GM12891 (cell line): ENCODE results near the gene FIG4.

ENCODE experiments used
- POLR2A ChIP-seq: IDR thresholded peaks from 2 replicates; pipeline ENCODE4 v1.6.1; 2011; ENCODE audit warnings: low read depth, low read length, control low read depth
- POLR2AphosphoS5 ChIP-seq: IDR thresholded peaks from 2 replicates; pipeline ENCODE4 v1.6.1; 2011; ENCODE audit warnings: low read depth, low read length, control low read depth
- TAF1 ChIP-seq: IDR thresholded peaks from 2 replicates; pipeline ENCODE4 v1.6.1; 2011; ENCODE audit warnings: low read depth, low read length, control low read depth

- TF ChIP-seq POLR2A: no peak
- no peak for TF ChIP-seq POLR2AphosphoS5
- TF ChIP-seq TAF1: no peak
These were observed 56.1 kb downstream of the FIG4 start for GRCh38 chr6:109747221-109747620.
